OCI-LY1 (cell line): Measurements from ENCODE around the gene PHF14.

Experiments
- H2AFZ ChIP-seq: fragments of 200-600 bp; sonication (generic), shearing (Covaris generic); 2 replicates; pipeline ENCODE4 v1.6.0; 2014; ENCODE audit warnings: antibody characterized with exemption, mild to moderate bottlenecking, low read length
- H3F3A ChIP-seq: fragments of 200-600 bp; sonication (generic), shearing (Covaris generic); 2 replicates; pipeline ENCODE4 v1.6.0; 2014; ENCODE audit warnings: mild to moderate bottlenecking, antibody characterized with exemption, low read length, moderate library complexity; ENCODE audit not compliant: insufficient read depth
- H3K27ac ChIP-seq: fragments of 200-600 bp; sonication (generic); 2 replicates; pipeline ENCODE4 v1.5.1; 2014; ENCODE audit warnings: low read length, mixed run types, mild to moderate bottlenecking, low read depth; ENCODE audit not compliant: poor library complexity, severe bottlenecking
- H3K27me3 ChIP-seq: fragments of 200-600 bp; sonication (generic); 2 replicates; pipeline ENCODE4 v1.6.0; 2014; ENCODE audit warnings: antibody characterized with exemption, mild to moderate bottlenecking, low read length, moderate library complexity; ENCODE audit not compliant: insufficient read depth
- H3K36me3 ChIP-seq: fragments of 200-600 bp; sonication (generic); 2 replicates; pipeline ENCODE4 v1.6.1; 2014; ENCODE audit warnings: mild to moderate bottlenecking, antibody characterized with exemption, low read length, moderate library complexity, mixed read lengths; ENCODE audit not compliant: insufficient read depth
- H3K4me1 ChIP-seq: fragments of 200-600 bp; sonication (generic); 2 replicates; pipeline ENCODE4 v1.5.1; 2014; ENCODE audit warnings: mild to moderate bottlenecking, low read length, moderate library complexity; ENCODE audit not compliant: insufficient read depth, severe bottlenecking
- H3K4me2 ChIP-seq: fragments of 200-600 bp; sonication (generic), shearing (Covaris generic); 2 replicates; pipeline ENCODE4 v1.6.1; 2014; ENCODE audit warnings: low read length
- H3K4me3 ChIP-seq: fragments of 200-600 bp; sonication (generic); 2 replicates; pipeline ENCODE4 v1.5.1; 2014; ENCODE audit warnings: low read length, low read depth, mild to moderate bottlenecking, mixed read lengths; ENCODE audit not compliant: poor library complexity, severe bottlenecking
- H3K79me2 ChIP-seq: fragments of 200-600 bp; shearing (Covaris generic); 2 replicates; pipeline ENCODE4 v1.6.1; 2016; ENCODE audit warnings: mixed run types, low read length, mixed read lengths; ENCODE audit not compliant: insufficient read depth
- H3K9ac ChIP-seq: fragments of 200-600 bp; sonication (generic), shearing (Covaris generic); 2 replicates; pipeline ENCODE4 v1.6.1; 2014; ENCODE audit warnings: mild to moderate bottlenecking, low read length, mixed read lengths
- H3K9me2 ChIP-seq: fragments of 200-600 bp; sonication (generic), shearing (Covaris generic); 2 replicates; pipeline ENCODE4 v1.6.1; 2014; ENCODE audit warnings: low read depth, mild to moderate bottlenecking, low read length, mixed read lengths
- H3K9me3 ChIP-seq: fragments of 200-600 bp; shearing (Covaris generic); 2 replicates; pipeline ENCODE4 v1.6.1; 2014; ENCODE audit warnings: low read length, mixed read lengths
- H4K20me1 ChIP-seq: fragments of 200-600 bp; sonication (generic), shearing (Covaris generic); 2 replicates; pipeline ENCODE4 v1.6.0; 2016; ENCODE audit warnings: mild to moderate bottlenecking, low read length; ENCODE audit not compliant: insufficient read depth
- CTCF ChIP-seq: fragments of 200-600 bp; sonication (generic), shearing (Covaris generic); IDR thresholded peaks from 2 replicates; pipeline ENCODE4 v1.5.1; 2017; ENCODE audit warnings: mild to moderate bottlenecking, antibody characterized with exemption, low read length, moderate library complexity, mixed read lengths
- EZH2 ChIP-seq: fragments of 200-600 bp; sonication (generic), shearing (Covaris generic); IDR thresholded peaks from 2 replicates; pipeline ENCODE4 v1.8.0; 2017; ENCODE audit warnings: borderline replicate concordance, mixed run types, mild to moderate bottlenecking, antibody characterized with exemption, low read length, moderate library complexity, mixed read lengths

PHF14 gene

DNA sequence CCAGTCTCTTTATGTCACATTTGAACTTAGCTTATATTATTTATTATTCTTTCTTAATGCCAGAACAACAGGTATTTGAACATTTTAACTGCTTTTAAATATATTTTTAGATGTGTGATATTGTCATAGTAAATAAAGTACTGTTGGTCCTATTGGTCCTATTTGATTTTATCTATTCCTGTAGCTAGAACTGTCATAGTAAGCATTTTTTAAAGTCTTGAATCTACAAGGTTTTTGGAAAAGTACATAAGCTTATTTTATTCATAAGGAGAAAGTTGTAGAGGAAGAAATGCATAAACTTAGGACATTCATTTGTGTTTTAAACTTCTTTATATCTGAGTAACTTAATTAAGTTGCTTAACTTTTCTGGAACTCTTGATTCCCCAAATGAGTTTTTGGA lies 136.0 kb downstream of the PHF14 start:
- no peak overlapping the region for H3K4me2 ChIP-seq
- H4K20me1 ChIP-seq, result no peaks in the 10 kb centered on the region
- no peak overlapping the region for H3K27ac ChIP-seq
- no peaks in the 10 kb centered on the region for H3K4me1 ChIP-seq
- no peak overlapping the region for H3K4me3 ChIP-seq
- no peak overlapping the region for H3K9ac ChIP-seq
- no peak overlapping the region for H2AFZ ChIP-seq
- H3K27me3 ChIP-seq, result no peaks in the 10 kb centered on the region
- H3K9me3 ChIP-seq, result no peaks in the 10 kb centered on the region
- TF ChIP-seq EZH2, result no peak
- no peak for TF ChIP-seq CTCF
- no peaks in the 10 kb centered on the region for H3K79me2 ChIP-seq
- H3F3A ChIP-seq, result no peaks in the 10 kb centered on the region
- H3K9me2 ChIP-seq, result no peaks in the 10 kb centered on the region
- H3K36me3 ChIP-seq, result peaks cover 13% of the 10 kb centered on the region

DNA sequence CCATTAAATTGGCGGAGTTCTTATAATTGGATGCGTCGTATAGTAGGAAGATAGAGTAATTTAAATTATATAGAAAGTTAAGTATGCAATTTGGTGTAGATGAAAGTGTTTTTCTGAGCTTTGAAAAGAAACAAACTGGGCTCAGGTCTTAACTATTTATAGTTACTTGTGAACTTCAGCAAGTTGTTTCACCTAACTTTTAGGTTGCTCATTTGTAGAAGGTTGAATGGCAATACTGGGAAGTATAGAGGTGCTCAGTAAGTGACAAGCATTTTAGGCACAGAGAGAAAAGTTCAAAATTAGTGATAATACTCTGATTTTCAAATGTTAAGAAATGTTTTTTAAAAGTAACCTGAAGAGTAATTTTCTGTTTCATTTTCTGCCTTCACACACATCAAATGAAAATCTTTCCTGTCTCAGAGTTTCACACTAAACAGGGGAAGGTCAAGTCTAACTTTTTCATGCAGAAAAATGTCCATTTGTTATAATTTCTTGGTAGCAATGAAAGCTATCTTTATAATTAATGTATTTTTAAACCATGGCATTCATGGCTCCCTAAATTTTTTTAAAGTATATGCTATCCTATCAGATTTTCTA lies 146.5 kb downstream of the PHF14 start:
- no peaks in the 10 kb centered on the region for H3K9me2 ChIP-seq
- no peak overlapping the region for H2AFZ ChIP-seq
- no peaks in the 10 kb centered on the region for H3K9me3 ChIP-seq
- H3K4me3 ChIP-seq, result no peak overlapping the region
- no peak overlapping the region for H3K27ac ChIP-seq
- H3K36me3 ChIP-seq, result peaks cover 24% of the 10 kb centered on the region; the same call in 1 of the 2 replicates
- no peaks in the 10 kb centered on the region; the same call in 1 of the 2 replicates for H3F3A ChIP-seq
- no peaks in the 10 kb centered on the region for H3K79me2 ChIP-seq
- H3K9ac ChIP-seq, result no peak overlapping the region
- TF ChIP-seq CTCF (no peak), EZH2 (no peak)
- H3K4me1 ChIP-seq, result no peaks in the 10 kb centered on the region
- no peak overlapping the region for H3K4me2 ChIP-seq
- H4K20me1 ChIP-seq, result no peaks in the 10 kb centered on the region
- H3K27me3 ChIP-seq, result no peaks in the 10 kb centered on the region

DNA sequence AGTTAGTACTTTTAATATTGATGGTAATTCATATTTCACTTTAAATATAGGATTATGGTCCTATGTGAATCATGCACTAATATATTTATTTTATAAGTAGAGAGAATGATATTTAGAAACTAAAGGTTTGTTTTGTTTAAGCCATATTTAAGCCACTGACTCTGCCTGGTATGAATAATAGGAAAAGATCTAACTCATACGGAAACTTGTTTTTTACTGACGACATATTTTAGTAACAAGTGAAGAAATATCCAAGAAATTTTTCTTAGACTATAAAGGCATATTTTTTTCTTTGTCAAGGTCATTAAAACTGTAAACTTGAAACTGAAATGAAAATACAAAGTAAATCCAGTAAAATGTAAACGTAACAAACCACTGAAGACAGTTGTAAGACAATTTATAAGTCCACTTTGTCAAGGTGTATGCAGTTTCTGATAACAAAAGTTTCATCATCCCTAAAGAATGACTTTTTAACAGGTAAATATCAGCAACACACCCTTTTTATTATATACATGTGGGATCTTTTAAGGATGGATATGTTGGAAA lies 147.1 kb downstream of the PHF14 start:
- H3F3A ChIP-seq, result no peaks in the 10 kb centered on the region; the same call in 1 of the 2 replicates
- H2AFZ ChIP-seq, result no peak overlapping the region
- H3K9me2 ChIP-seq, result no peaks in the 10 kb centered on the region
- no peaks in the 10 kb centered on the region for H3K9me3 ChIP-seq
- peaks cover 21% of the 10 kb centered on the region; the same call in 1 of the 2 replicates for H3K36me3 ChIP-seq
- no peaks in the 10 kb centered on the region for H3K79me2 ChIP-seq
- no peak overlapping the region for H3K4me2 ChIP-seq
- no peaks in the 10 kb centered on the region for H3K27me3 ChIP-seq
- no peak overlapping the region for H3K27ac ChIP-seq
- H3K9ac ChIP-seq, result no peak overlapping the region
- H4K20me1 ChIP-seq, result no peaks in the 10 kb centered on the region
- TF ChIP-seq EZH2 (no peak), CTCF (no peak)
- no peak overlapping the region for H3K4me3 ChIP-seq
- no peaks in the 10 kb centered on the region for H3K4me1 ChIP-seq
